GM18507 (cell line): ENCODE measurements around the gene TM4SF20.
"Not testable (repeated sequence)": the region's sequence is repeated elsewhere in the genome, so short reads cannot be mapped to it uniquely, and the experiment has no call there.

Source experiments
- DNase-seq: peaks from one replicate; pipeline ENCODE4 v3.0.0; 2011; ENCODE audit warnings: low read depth; ENCODE audit not compliant: insufficient read length; ENCODE audit errors: extremely low spot score
- FAIRE-seq: peaks from 2 replicates; lab custom pipeline; 2011; peaks lifted over from hg19 to GRCh38; lab: Jason Lieb, UNC

The TM4SF20 gene

DNA sequence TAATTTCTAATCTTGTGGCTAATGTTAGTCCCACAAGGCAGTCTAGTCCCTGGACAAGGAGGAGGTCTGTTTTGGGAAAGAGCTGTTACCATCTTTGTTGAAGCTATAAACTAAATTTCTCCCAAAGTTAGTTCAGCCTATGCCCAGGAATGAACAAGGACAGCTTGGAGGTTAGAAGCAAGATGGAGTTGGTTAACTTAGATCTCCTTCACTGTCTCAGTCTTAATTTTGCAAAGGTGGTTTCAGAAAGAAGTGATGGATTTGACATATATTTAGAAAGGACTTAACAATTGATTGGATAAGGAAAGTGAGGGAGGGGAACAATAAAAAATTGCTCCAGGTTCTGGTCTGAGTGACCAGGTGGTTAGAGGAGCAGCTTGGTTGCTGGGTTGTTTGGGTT lies 23.2 kb upstream of the TM4SF20 start:
- no peak for DNase-seq
- no peak for FAIRE-seq

DNA sequence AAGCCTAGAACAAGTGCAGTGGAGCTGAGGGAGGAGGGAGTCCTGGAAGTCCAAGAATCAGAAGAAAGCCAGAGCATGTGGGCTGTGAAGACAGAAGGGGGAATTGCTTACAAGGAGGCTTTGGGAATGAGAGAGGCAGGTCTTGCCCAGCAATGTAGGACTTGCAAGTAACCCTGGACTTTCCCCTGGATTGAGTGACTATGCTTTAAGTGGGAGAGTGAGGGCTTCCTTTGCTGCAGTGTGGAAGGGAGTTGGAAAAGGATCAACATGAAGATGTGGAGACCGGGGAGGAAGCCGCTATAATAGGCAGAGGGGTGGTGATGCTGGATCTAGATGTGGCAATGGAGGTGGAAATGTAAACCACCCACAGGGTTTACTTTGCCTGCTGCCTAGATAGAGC lies 22.4 kb upstream of the TM4SF20 start:
- FAIRE-seq (no peak), DNase-seq (no peak)

DNA sequence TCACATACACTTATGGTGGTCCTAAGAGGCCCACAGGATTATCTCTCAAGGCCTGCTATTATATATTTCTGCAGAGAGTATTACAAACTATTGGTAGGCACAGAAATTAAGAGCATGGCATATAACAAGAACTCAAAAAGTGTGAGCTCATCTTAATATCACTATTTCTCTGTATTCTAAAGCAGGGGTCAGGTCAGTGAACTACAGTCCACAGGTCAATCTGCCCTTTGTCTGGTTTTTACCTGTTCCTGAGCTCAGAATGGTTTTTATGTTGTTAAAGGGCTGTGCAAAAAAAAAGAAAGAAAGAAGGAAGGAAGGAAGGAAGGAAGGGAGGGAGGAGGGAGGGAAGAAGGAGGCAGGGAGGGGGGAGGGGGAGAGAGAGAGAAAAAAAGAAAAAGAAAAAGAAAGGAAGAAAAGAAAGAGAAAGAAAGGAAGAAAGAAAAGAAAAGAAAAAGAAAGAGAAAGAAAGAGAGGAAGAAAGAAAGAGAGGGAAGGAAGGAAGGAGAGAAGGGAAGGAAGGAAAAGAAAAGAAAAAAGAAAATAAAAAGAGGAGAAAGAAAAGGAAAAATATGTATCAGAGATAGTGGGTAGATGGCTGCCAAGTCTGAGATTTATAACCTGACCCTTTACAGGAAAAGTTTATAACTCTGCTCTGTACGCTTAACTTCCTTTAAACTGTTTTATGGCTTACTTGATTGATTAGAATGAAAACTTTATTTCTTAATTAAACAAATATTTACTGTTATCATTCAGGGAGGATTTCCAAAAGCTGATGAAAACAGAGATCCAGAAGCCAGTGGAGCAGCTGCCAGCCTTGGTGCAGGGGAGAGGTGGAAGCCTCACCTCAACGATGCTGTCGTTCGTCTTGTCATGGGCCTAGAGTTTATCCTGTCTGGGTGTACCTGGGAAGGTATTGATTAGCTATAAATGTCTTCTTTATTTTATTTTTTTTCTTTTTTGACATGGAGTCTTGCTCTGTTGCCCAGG lies 19.9 kb upstream of the TM4SF20 start:
- FAIRE-seq, result no peak

DNA sequence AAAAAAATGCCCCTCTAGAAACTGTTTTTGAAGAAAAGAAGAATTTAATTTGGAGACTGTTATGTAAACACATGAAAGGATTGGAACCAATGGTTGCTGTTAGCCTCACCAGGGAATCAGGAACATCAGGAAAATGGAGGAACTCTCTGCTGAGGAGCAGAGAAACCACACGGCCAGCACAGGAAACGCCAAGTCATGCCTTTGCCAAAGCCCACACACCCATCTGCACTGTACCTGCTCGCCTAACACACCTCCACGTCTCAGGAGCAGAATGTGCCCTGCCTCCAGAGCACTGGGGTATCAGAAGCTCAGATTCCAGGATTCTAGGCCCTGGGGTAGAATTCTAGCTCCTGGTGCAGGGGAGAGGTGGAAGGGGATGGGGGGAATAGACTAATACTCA lies 18.5 kb upstream of the TM4SF20 start:
- FAIRE-seq (no peak), DNase-seq (no peak)

More for the DNA sequence above, 19.9 kb upstream of the TM4SF20 start:
- no peak for DNase-seq

DNA sequence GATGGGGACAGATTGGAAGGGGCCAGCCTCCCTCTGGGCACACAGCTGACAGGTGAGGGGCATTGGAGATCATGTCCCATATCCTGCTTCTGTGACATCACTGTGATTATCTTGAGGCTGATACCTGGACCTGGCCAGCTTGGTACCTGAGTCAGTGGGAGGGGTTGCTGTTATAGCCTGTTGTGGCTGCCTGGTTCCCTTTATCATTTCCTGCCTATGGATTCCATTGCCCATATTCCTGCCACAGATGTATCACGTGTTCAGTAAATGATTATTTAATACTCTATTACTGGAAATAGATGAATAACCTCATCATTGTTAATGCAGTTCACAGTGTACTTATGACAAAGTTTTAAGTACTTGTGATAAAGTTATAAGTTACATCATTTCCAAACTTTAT lies 16.4 kb upstream of the TM4SF20 start:
- FAIRE-seq (no peak), DNase-seq (no peak)

DNA sequence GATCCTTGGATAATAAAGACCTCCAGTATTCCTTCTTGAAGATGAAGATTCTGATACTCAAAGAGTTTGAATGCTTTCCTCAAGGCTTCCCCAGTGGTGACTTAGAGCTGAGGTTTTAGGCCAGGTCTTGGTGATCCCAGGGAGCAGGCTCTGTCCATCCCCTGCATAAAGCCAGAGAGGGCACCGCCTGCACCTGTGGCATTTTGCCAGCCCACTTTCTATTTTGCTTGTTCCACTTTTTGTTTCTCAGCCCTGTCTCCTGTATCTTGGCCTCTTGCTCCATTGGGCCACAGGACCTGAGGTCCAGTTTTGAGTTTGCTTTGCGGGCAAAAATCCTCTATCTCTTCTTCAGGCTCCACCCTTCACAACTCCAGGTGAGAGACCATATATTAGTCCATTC lies 15.3 kb upstream of the TM4SF20 start:
- FAIRE-seq, result no peak
- no peak for DNase-seq

DNA sequence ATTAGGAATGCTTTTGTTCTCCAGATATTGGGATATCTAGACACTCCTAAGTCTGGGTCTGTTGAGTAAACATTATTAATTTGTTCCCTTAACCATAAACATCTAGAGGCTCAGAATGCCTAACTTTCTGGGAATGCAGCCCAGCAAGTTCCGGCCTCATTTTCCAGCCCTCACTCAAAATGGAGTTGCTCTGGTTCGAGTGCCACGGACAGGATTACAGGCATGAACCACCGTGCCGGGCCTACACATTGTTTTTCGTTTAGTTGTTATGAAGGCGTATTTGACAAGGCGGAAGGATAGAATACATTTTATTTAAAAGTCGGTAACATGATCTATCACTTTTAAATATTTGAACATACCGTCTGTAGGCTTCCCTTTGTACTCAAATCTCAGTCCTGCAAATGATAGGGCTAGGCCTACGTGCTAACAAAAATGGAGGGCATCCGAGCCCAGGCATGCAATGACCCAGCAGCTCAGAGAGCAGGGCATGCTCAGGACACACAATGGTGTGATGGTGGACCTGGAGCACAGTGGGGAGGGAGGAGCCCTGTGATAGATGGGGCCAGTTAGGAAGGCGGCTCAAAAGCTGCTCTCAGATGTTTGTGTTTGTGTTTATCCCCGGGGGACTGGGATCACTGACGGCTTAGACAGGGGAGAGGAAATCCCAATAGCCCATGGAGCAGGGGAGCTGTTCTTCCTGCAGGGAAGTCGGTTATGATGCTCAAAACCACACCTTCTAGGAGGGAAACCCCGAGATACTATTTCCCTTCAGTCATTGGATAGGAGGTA lies 11.6 kb upstream of the TM4SF20 start:
- no peak for FAIRE-seq
- no peak for DNase-seq

DNA sequence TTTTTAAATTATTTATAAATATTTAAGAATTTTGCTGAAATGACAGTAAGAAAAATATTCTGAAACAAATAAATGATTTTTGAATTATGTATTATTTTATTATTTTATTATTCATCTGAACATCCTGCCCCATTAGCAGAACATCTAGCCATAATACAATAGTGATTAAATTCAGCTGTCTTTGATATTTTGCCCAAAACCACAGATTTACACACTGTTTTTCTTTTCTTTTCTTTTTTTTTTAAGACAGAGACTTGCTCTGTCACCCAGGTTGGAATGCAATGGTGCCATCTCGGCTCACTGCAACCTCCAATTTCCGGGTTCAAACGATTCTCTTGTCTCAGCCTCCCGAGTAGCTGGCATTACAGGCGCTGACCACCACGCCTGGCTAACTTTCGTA lies 10.6 kb upstream of the TM4SF20 start:
- no peak for FAIRE-seq

DNA sequence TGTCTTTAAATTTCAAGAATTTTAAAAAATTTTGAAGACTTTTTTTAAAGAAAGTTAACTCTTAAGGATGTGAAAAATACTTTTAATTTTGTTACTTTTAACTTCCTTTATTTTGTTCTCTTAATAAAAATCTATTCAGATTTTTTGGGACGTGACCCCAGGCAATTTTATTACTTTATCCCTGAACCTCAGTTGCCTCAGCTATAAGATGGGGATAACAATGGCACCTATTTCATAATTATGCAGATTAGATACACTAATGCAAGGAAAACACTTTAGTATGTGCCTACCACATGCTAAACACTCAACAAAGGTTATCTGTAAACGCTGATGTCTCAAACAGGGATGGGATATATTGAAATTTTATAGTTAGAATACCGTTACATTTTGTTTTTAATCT lies 10.1 kb upstream of the TM4SF20 start:
- no peak for FAIRE-seq
- DNase-seq, result no peak

More for the DNA sequence above, 10.6 kb upstream of the TM4SF20 start:
- no peak for DNase-seq

DNA sequence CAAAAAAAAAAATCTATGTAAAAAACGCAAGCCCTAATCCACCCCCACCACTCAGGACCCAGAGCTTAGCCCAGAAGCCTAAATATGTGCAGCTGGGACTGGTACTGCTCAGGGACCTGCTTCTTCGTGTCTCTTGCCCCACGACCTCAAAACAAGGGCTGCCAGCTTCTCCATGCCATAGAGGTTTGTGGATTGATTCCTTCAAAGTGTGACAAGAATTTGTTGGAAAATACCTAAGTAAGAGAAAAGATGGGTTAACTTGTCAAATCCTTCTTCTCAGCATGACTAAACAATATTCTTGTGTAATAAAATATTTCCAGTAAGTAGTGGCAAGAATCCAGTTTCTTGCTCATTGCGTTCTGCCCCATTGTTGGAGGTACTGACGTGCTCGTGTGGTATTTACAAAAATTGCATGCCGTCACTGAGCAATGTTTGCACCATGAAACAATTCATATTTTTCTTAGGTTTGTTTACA lies 9.5 kb upstream of the TM4SF20 start:
- no peak for FAIRE-seq
- DNase-seq, result no peak

DNA sequence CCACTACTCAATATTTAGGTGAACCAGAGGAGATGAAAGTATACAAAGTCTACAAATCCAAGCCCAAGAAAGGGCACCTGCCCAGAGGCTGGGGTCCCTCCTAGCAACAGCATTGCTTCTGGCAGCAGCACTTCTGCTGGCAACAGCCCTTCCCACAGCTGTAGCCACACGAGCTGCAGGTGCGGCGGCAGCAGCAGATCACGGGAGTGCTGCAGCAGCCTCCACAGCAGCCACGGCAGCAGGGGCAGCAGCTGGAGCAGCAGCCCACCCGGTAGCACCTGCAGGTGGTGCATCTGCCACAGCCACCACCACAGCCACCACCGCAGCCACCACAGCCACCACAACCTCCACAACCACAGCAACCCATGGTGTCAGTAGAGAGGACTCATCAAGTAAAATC lies 8.5 kb upstream of the TM4SF20 start, which contains the start of gene SCYGR1:
Gene SCYGR1 (minus strand): TSS at position 367 of the 400 bp plus-strand sequence. CDS start 0 bp downstream, at position 367.
- not testable (repeated sequence) for FAIRE-seq, DNase-seq

DNA sequence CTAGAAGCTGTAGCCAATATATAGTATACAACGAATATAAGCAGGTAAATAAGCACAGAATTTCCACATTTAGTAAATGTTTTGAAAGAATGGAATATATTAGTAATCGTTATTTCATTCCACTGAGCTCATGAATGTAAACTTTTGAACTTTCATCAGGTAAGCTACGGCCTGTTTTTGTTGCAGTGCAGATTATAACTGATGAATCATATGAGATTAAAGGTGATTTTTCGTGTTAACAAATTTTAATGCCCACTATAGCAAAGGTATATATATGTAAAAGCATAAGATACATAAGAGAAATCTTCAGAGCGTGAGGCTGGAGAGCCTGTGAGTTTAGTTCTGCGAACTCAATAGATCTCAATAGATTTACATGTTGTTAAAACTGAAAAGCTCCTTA lies 7.5 kb upstream of the TM4SF20 start:
- DNase-seq (no peak), FAIRE-seq (no peak)

DNA sequence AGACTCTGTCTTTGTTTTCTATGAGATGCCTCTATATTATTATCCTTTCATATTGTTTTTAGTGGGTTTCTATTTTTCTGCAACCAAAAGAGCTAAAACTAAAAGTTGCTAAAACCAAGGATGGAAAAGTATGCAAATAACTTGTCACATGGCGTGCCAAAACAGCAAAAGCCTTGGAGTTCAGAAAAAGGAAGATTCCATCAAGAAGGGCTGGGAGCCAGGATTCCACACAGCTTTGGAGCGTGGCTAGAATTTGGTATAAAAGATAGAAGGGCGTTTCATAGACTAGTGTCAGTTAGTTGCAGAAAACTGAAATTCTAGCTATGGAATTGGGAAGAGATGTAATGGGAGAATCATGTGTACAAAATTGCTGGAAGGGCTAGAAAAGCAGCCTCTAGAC lies 4.6 kb upstream of the TM4SF20 start:
- DNase-seq, result no peak
- FAIRE-seq, result no peak

DNA sequence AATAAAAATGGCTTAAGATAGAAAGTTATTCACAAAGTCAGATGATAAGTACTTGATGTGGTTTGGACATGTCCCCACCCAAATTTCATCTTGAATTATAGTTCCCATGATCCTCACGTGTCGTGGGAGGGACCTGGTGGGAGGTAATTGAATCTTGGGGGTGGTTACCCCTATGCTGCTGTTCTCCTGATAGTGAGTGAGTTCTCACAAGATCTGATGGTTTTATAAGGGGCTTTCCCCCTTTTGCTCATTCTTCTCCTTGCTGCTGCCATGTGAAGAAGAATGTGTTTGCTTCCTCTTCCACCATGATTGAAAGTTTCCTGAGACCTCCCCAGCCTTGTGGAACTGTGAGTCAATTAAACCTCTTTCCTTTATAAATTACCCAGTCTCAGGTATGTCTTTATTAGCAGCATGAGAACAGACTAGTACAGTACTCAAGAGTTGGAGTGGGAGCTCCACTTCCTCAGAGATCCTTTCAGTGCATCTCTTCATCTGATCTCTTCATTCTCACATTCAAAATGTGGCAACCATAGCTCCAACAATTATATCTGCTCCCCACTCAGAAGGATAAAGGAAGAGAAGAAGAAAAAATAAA lies 3.2 kb upstream of the TM4SF20 start:
- not testable (repeated sequence) for DNase-seq, FAIRE-seq

DNA sequence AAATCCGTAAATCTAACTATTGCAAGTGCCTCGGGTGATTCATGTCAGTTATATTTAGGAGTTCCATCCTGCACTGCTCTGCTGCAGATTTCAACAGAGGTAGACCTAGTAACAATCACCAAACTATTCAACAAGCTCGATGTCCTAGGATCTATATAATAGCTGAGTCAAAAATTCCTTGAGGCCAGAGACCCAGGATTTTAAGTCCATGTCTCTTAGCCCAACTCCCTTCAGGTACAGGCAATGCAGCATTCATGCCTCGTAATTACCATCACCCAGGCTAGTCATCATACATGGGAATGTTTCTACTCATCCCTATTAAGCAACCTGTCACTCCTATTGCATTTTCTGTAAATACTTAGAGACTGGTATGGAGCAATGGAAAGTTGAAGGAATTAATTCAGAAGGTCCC lies 729 bp downstream of the TM4SF20 start:
- FAIRE-seq (no peak), DNase-seq (no peak)

DNA sequence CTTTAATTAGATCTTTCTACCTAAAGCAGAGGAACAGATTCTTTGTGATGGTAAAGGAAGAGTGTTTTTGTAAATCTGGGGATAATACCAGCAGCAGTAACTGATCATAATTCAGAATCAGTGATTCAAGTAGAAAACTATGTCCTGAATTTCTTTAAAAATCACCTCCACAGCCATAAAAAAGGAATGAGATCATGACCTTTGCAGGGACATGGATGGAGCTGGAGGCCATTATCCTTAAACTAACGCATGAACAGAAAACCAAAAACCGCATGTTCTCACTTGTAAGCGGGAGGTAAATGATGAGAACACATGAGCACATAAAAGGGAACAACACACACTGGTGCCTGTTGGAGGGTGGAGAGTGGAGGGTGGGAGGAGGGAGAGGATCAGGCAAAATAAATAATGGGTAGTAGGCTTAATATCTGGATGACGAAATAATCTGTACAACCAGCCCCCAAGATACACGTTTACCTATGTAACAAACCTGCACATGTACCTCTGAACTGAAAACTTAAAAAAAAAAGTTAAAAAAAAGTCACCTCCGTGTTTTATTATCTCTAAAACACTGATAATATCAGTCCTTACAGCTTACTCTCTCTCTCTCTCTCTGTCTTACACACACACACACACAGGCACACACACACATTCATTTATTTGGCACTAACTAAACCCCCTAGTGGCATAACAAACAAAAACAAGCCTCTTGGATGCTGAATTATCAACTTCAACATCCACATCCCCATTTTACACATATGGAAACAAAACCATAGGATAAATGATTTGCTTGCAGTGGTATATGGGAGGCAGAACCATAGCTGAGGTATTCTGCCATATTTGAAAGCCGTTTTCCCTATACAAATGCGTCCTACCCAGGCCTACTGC lies 1.4 kb downstream of the TM4SF20 start:
- FAIRE-seq (peak; percentile 39), DNase-seq (no peak)

DNA sequence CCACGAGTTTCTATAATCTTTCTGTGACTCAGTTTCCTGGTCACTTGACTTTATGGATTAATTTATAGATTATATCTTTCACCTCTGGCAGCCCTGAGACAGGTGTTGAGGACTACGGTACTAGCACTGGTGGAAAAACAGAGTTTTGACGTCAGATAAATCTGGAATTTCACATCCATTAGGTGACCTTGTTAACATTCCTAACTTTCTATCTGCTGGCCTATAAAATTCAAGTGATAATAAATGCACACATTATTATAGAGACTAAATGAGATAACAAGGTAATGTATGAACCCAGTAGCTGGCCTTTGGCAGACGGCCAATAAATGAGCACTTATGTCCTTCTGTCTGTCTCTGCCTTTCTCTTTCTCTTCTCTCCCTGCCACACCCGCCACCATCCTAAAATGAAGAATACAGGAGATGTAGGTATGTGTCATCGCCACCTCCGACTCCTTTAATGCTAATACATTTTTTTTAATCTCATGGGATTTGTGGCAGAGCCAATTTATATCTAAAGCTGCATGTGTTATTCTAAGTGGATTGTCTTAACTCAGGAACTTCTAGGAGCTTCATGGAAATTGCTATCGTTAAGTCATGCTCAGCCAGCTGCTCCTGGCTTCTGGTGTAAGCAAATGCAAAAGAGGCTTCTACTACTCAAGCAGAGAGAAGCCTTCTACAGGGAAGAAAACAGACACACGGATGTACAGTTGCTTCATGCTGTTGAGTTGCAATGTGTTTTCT lies 2.3 kb downstream of the TM4SF20 start:
- DNase-seq (no peak), FAIRE-seq (no peak)

DNA sequence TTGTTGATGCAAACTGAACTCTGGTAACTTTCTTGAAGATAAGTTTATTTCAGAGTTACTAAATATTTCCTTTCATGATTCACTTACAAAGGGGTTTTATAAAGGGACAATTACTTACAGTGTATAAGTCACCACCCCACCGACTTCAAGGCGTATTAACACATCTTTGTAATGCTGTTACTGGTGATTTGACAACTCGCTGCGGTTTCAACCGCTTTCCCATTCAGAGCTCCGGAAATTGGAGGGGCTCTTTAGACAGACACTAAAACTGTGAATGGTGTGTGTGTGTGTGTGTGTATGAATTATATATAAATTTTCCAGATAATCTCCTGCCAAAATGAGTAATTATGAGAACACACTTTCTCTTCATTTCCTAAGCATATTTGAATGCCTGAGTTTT lies 4.9 kb downstream of the TM4SF20 start:
- FAIRE-seq (no peak), DNase-seq (no peak)
